ENCODE data around the gene ERF. TPM values are rescaled to one million over a fixed set of nuclear protein-coding genes. Genes with fewer than 3 reads are reported as not detected.

The ERF gene
- total and polyA plus RNA-seq, 4 donors: 16.1 to 57.2 (median 37.5) TPM

Other genes starting within 250 kb of the ERF start
- 10 to 100 TPM; 13.1 to 21.6 TPM for gene GRIK5, start 184.9 kb downstream of the ERF start, total RNA-seq
- 10 to 100 TPM; 74.8 to 83.2 TPM for gene GRIK5, start 184.9 kb downstream of the ERF start, polyA plus RNA-seq (ENCODE audit: insufficient read length in 2 of 2)
- gene ZNF574, start 179.0 kb downstream of the ERF start, total RNA-seq: 10 to 100 TPM in 1 of 2 donors, 1 to 10 TPM in 1; 7.6 to 10.7 TPM
- gene ZNF574, start 179.0 kb downstream of the ERF start, polyA plus RNA-seq (ENCODE audit: insufficient read length in 2 of 2): 10 to 100 TPM; 17.2 to 19.4 TPM
- gene POU2F2, start 122.7 kb downstream of the ERF start, total RNA-seq: 1 to 10 TPM; 1.2 to 2.9 TPM
- gene POU2F2, start 122.7 kb downstream of the ERF start, polyA plus RNA-seq (ENCODE audit: insufficient read length in 2 of 2): 10 to 100 TPM; 17.9 to 20.6 TPM
- 10 to 100 TPM; 21.5 to 24.0 TPM for gene DEDD2, start 37.5 kb downstream of the ERF start, total RNA-seq
- 10 to 100 TPM; 27.8 to 30.2 TPM for gene DEDD2, start 37.5 kb downstream of the ERF start, polyA plus RNA-seq (ENCODE audit: insufficient read length in 2 of 2)
- gene ZNF526, start 34.8 kb downstream of the ERF start, total RNA-seq: 1 to 10 TPM; 4.6 to 6.6 TPM
- gene ZNF526, start 34.8 kb downstream of the ERF start, polyA plus RNA-seq (ENCODE audit: insufficient read length in 2 of 2): 1 to 10 TPM; 5.4 to 7.1 TPM
- 10 to 100 TPM; 23.7 to 35.0 TPM for gene GSK3A, start 12.5 kb downstream of the ERF start, total RNA-seq
- 100 to 1,000 TPM; 138 to 147 TPM for gene GSK3A, start 12.5 kb downstream of the ERF start, polyA plus RNA-seq (ENCODE audit: insufficient read length in 2 of 2)
- gene CIC, start 14.1 kb upstream of the ERF start, total RNA-seq: 10 to 100 TPM; 21.0 to 28.1 TPM
- 10 to 100 TPM; 87.8 to 91.1 TPM for gene CIC, start 14.1 kb upstream of the ERF start, polyA plus RNA-seq (ENCODE audit: insufficient read length in 2 of 2)
- 1 to 10 TPM in 1 of 2 donors, under 1 TPM in 1; 0.30 to 1.5 TPM for gene PRR19, start 47.0 kb upstream of the ERF start, total RNA-seq
- gene PRR19, start 47.0 kb upstream of the ERF start, polyA plus RNA-seq (ENCODE audit: insufficient read length in 2 of 2): 1 to 10 TPM; 6.4 to 6.9 TPM
- gene PAFAH1B3, start 47.5 kb upstream of the ERF start, total RNA-seq: 10 to 100 TPM; 48.2 to 90.4 TPM
- 100 to 1,000 TPM; 164 to 174 TPM for gene PAFAH1B3, start 47.5 kb upstream of the ERF start, polyA plus RNA-seq (ENCODE audit: insufficient read length in 2 of 2)
- 10 to 100 TPM; 11.5 to 40.9 TPM for gene TMEM145, start 58.2 kb upstream of the ERF start, total RNA-seq
- 100 to 1,000 TPM in 1 of 2 donors, 10 to 100 TPM in 1; 97.1 to 119 TPM for gene TMEM145, start 58.2 kb upstream of the ERF start, polyA plus RNA-seq (ENCODE audit: insufficient read length in 2 of 2)
- 10 to 100 TPM; 35.2 to 44.0 TPM for gene MEGF8, start 70.5 kb upstream of the ERF start, total RNA-seq
- gene MEGF8, start 70.5 kb upstream of the ERF start, polyA plus RNA-seq (ENCODE audit: insufficient read length in 2 of 2): 10 to 100 TPM; 84.5 to 93.3 TPM
- gene CNFN, start 135.2 kb upstream of the ERF start, total RNA-seq: 1 to 10 TPM in 1 of 2 donors, under 1 TPM in 1; 0.50 to 1.2 TPM
- 1 to 10 TPM; 2.9 to 3.1 TPM for gene CNFN, start 135.2 kb upstream of the ERF start, polyA plus RNA-seq (ENCODE audit: insufficient read length in 2 of 2)
- gene LIPE, start 172.3 kb upstream of the ERF start, total RNA-seq: 10 to 100 TPM in 1 of 2 donors, 1 to 10 TPM in 1; 6.7 to 10.8 TPM
- gene LIPE, start 172.3 kb upstream of the ERF start, polyA plus RNA-seq (ENCODE audit: insufficient read length in 2 of 2): 10 to 100 TPM; 29.4 to 34.2 TPM
- not detected for gene CXCL17, start 187.8 kb upstream of the ERF start, total RNA-seq
- gene CXCL17, start 187.8 kb upstream of the ERF start, polyA plus RNA-seq (ENCODE audit: insufficient read length in 2 of 2): under 1 TPM in 1 of 2 donors, not detected in 1; 0.18 TPM